HCT116 (cell line): ENCODE results near the gene MLEC. TPM values are rescaled to one million over a fixed set of nuclear protein-coding genes. Genes with fewer than 3 reads are reported as not detected.

Source experiments
- ATAC-seq: fragments of 200-7000 bp; cut with Tn5 transposase; 2 replicates; pipeline ENCODE4 v1.9.1; 2020; ENCODE audit warnings: mild to moderate bottlenecking, moderate library complexity
- BruUV-seq: library from RNA; stranded (reverse); fragments of 400-500 nt; replicated peaks from 2 replicates; lab custom pipeline; 2021; lab: Mats Ljungman, UMichigan
- CTCF ChIA-PET: fragments of 300-600 bp; sonication (Branson Sonifier 250); formaldehyde crosslinking; loops from one replicate; lab custom pipeline; 2021; ENCODE audit warnings: antibody characterized with exemption; lab: Charles Lee
- POLR2A ChIA-PET: fragments of 300-600, 350-600 bp; sonication (Branson Sonifier 250); formaldehyde crosslinking; loops from one replicate; lab custom pipeline; 2021; ENCODE audit warnings: antibody characterized with exemption; lab: Charles Lee
- RAD21 ChIA-PET, 2 experiments: fragments of 300-600 bp; sonication (Branson Sonifier 250); formaldehyde crosslinking; loops; one replicate each; lab custom pipeline; 2023; ENCODE audit warnings: low total read pairs in 2 of 2; ENCODE audit not compliant: uncharacterized antibody in 2 of 2, unreplicated experiment in 2 of 2, low non-redundant PET in 1 of 2; lab: Charles Lee
- DNase-seq: peaks from one replicate; pipeline ENCODE4 v3.0.0-alpha.2; 2010; ENCODE audit warnings: low read depth, low spot score
- H2AFZ ChIP-seq: fragments of 200-600 bp; shearing (Covaris generic), sonication (generic); 2 replicates; pipeline ENCODE4 v1.6.1; 2017; ENCODE audit warnings: low read depth, mixed run types, mixed read lengths, antibody characterized with exemption, low read length; ENCODE audit not compliant: poor library complexity, severe bottlenecking
- H3K27ac ChIP-seq: 2 replicates; pipeline ENCODE4 v1.5.1; 2012; ENCODE audit warnings: low read depth, low read length
- H3K27me3 ChIP-seq: fragments of 200-600 bp; sonication (generic); 2 replicates; pipeline ENCODE4 v1.6.1; 2016; ENCODE audit warnings: mixed run types, low read length, mixed read lengths; ENCODE audit not compliant: insufficient read depth
- H3K36me3 ChIP-seq, 2 experiments: fragments of 200-500 bp in 1 of 2; fragments of 200-600 bp in 1 of 2; sonication (Bioruptor generic) in 1 of 2; sonication (generic) in 1 of 2; 2 replicates each; pipeline versions ENCODE4 v1.5.1 to v1.6.1; 2014 to 2016; ENCODE audit warnings: low read length in 2 of 2, inconsistent platforms in 1 of 2, mixed read lengths in 1 of 2, mixed run types in 1 of 2; ENCODE audit not compliant: insufficient read depth in 2 of 2, control insufficient read depth in 1 of 2
- H3K4me1 ChIP-seq, 2 experiments: fragments of 200-600 bp in 1 of 2; sonication (generic) in 1 of 2; 2 replicates each; pipeline versions ENCODE4 v1.5.1 to v1.6.1; 2012 to 2017; ENCODE audit warnings: low read length in 2 of 2, inconsistent platforms in 1 of 2, mild to moderate bottlenecking in 1 of 2, mixed read lengths in 1 of 2, mixed run types in 1 of 2, moderate library complexity in 1 of 2; ENCODE audit not compliant: insufficient read depth in 2 of 2, control insufficient read depth in 1 of 2
- H3K4me2 ChIP-seq: fragments of 200-600 bp; sonication (generic); 2 replicates; pipeline ENCODE4 v1.6.1; 2017; ENCODE audit warnings: mixed run types, low read length, mixed read lengths
- H3K4me3 ChIP-seq, 2 experiments: fragments of 200-600 bp in 1 of 2; sonication (generic) in 1 of 2; replicated peaks in 1 of 2; 2 replicates each; pipeline ENCODE4 v1.5.1; 2011 to 2016; ENCODE audit warnings: low read length in 2 of 2, control low read depth in 1 of 2, low read depth in 1 of 2, mild to moderate bottlenecking in 1 of 2, mixed read lengths in 1 of 2, mixed run types in 1 of 2
- H3K79me2 ChIP-seq: fragments of 200-600 bp; sonication (generic); 2 replicates; pipeline ENCODE4 v1.6.1; 2017; ENCODE audit warnings: mild to moderate bottlenecking, mixed run types, low read length, moderate library complexity, mixed read lengths; ENCODE audit not compliant: insufficient read depth
- H3K9ac ChIP-seq: fragments of 200-600 bp; sonication (generic); 2 replicates; pipeline ENCODE4 v1.6.1; 2016; ENCODE audit warnings: low read length, mixed read lengths
- H3K9me2 ChIP-seq: fragments of 200-600 bp; sonication (generic), shearing (Covaris generic); 2 replicates; pipeline ENCODE4 v1.6.1; 2017; ENCODE audit warnings: mixed run types, mild to moderate bottlenecking, moderate library complexity; ENCODE audit not compliant: insufficient read depth
- H3K9me3 ChIP-seq, 2 experiments: fragments of 200-500 bp in 1 of 2; fragments of 200-600 bp in 1 of 2; sonication (Bioruptor generic) in 1 of 2; sonication (generic) in 1 of 2; 2 replicates each; pipeline ENCODE4 v1.6.1; 2014 to 2017; ENCODE audit warnings: low read length in 2 of 2, mixed read lengths in 2 of 2, inconsistent platforms in 1 of 2, low read depth in 1 of 2, mild to moderate bottlenecking in 1 of 2, mixed run types in 1 of 2, moderate library complexity in 1 of 2; ENCODE audit not compliant: control insufficient read depth in 1 of 2, insufficient read depth in 1 of 2
- H4K20me1 ChIP-seq: fragments of 200-600 bp; sonication (generic), shearing (Covaris generic); 2 replicates; pipeline ENCODE4 v1.6.1; 2017; ENCODE audit warnings: mixed run types, mild to moderate bottlenecking, moderate library complexity; ENCODE audit not compliant: insufficient read depth
- ATF3 ChIP-seq: IDR thresholded peaks from 2 replicates; pipeline ENCODE4 v1.6.1; 2012
- CEBPB ChIP-seq: IDR thresholded peaks from 2 replicates; pipeline ENCODE4 v1.6.1; 2012; ENCODE audit warnings: low read depth
- EZH2 ChIP-seq: fragments of 200-600 bp; sonication (generic); IDR thresholded peaks from 2 replicates; pipeline ENCODE4 v1.6.1; 2017; ENCODE audit warnings: antibody characterized with exemption, mixed run types
- EZH2phosphoT487 ChIP-seq: fragments of 200-600 bp; IDR thresholded peaks from 2 replicates; pipeline ENCODE4 v1.6.1; 2018; ENCODE audit warnings: antibody characterized with exemption, borderline replicate concordance
- MAX ChIP-seq: IDR thresholded peaks from 2 replicates; pipeline ENCODE4 v1.6.1; 2012
- SP1 ChIP-seq: IDR thresholded peaks from 2 replicates; pipeline ENCODE4 v1.6.1; 2012; ENCODE audit warnings: low read depth
- ZNF274 ChIP-seq: fragments of 200-500 bp; sonication (Bioruptor generic); IDR thresholded peaks from 2 replicates; pipeline ENCODE4 v1.6.1; 2014; ENCODE audit warnings: mild to moderate bottlenecking, low read depth, low read length, inconsistent platforms
- intact Hi-C: fragments of 100-400 bp; cut with micrococcal nuclease; formaldehyde crosslinking; loops from 2 replicates; pipeline ENCODE4 v1.10.0; 2022
- total RNA-seq: library from RNA; stranded (reverse); gene quantifications from one replicate; pipeline ENCODE4 v1.2.1, GENCODE V29; 2021; ENCODE audit not compliant: unreplicated experiment

Gene MLEC
- total RNA-seq, 1 experiment from 2014 or later = 152 TPM

- H3K9me2 ChIP-seq = no peaks in the 10 kb centered on the region
- no peak for TF ChIP-seq ATF3
- no peak for TF ChIP-seq EZH2phosphoT487
- no peak for TF ChIP-seq ZNF274
- TF ChIP-seq, all 23 proteins: peak for 0
- BruUV-seq = no TSS peak
- Histone ChIP-seq H4K20me1 (no peaks in the 10 kb centered on the region), H3K27me3 (no peaks in the 10 kb centered on the region), H3K79me2 (no peaks in the 10 kb centered on the region), H2AFZ (no peak overlapping the region), H3K36me3 (no peaks in the 10 kb centered on the region), H3K9me3 (no peaks in the 10 kb centered on the region), H3K9ac (no peak overlapping the region), H3K27ac (no peak overlapping the region), H3K4me2 (no peak overlapping the region), H3K4me1 (peaks cover 4 to 19% of the 10 kb centered on the region in 2 experiments; a peak in 3 of 4 replicates), H3K4me3 (no peak overlapping the region)
- no peak for ATAC-seq
- POLR2A ChIA-PET = interaction anchor here (0.6 to 1.0 kb wide), 2 partner anchors 16 to 340 kb away, joined by 3 read pairs; no protein-coding TSS in a partner anchor
- CTCF ChIA-PET = no interaction called here
- RAD21 ChIA-PET = no interaction called here
- no peak for DNase-seq
- intact Hi-C loops = no loop called here
These were observed 33.3 kb upstream of the MLEC start for GRCh38 chr12:120653611-120654010.

GRCh38 chr12:120654656-120655055, 32.3 kb upstream of the MLEC start:
- Histone ChIP-seq H3K9ac (no peak overlapping the region), H3K9me3 (no peaks in the 10 kb centered on the region), H3K4me1 (peaks cover 0 to 9% of the 10 kb centered on the region in 2 experiments; a peak in 2 of 4 replicates), H3K36me3 (no peaks in the 10 kb centered on the region), H4K20me1 (no peaks in the 10 kb centered on the region), H2AFZ (no peak overlapping the region), H3K4me2 (no peak overlapping the region), H3K79me2 (no peaks in the 10 kb centered on the region), H3K27ac (no peak overlapping the region), H3K4me3 (no peak overlapping the region), H3K9me2 (no peaks in the 10 kb centered on the region), H3K27me3 (no peaks in the 10 kb centered on the region)
- BruUV-seq = no TSS peak
- intact Hi-C loops = no loop called here
- no peak for DNase-seq
- ChIA-PET POLR2A (interaction anchor here (1.0 kb wide), 1 partner anchor 15 kb away, joined by 3 read pairs; no protein-coding TSS in a partner anchor), CTCF (no interaction called here), RAD21 (no interaction called here)
- ATAC-seq = no peak
- TF ChIP-seq CEBPB (no peak), SP1 (no peak), MAX (no peak), EZH2 (no peak)
